ENCODE results near the gene FBXO42. TPM values are rescaled to one million over a fixed set of nuclear protein-coding genes. Genes with fewer than 3 reads are reported as not detected.

FBXO42 gene
- total and polyA plus RNA-seq, 8 donors = 7.4 to 11.9 (median 9.7) TPM

DNA sequence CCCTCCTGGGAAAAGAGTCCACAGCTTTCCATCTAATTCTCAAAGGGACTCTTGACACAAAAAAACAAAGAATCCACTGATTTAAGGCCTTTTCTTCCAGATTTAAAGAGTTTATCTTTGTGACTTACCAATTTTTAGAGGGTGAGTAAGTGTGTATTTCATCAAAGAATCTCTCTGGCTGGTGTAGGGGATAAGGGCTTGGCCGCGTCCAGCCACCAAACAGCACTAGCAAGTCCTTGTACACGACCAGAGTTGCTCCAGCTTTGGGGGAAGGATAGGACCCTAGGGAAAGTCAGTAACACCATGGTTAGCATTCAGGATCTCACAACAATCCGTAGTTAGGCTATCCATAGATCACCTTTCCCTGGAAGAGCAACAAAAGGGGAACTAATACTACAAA is 95.8 kb downstream of the FBXO42 start:
- intact Hi-C loops (cut with DNase I) = no loop called here
- DNase-seq = no peak
- peaks cover 0 to 18% (median 2%) of the 10 kb centered on the region in 3 donors for H3K36me3 ChIP-seq
- H3K4me3 ChIP-seq = no peak overlapping the region
- no peak overlapping the region for H3K27ac ChIP-seq
- H3K4me1 ChIP-seq = peaks cover 0 to 8% (median 0%) of the 10 kb centered on the region in 3 donors
- no peaks in the 10 kb centered on the region for H3K27me3 ChIP-seq
- no peak for ATAC-seq
- no peak for TF ChIP-seq CTCF (IDR thresholded peaks at IDR 0.05)
- WGBS, 2 donors = 87 to 88% methylated on average over 4 of the region's 4 CpGs
- no peaks in the 10 kb centered on the region for H3K9me3 ChIP-seq
- no peak for FAIRE-seq

DNA sequence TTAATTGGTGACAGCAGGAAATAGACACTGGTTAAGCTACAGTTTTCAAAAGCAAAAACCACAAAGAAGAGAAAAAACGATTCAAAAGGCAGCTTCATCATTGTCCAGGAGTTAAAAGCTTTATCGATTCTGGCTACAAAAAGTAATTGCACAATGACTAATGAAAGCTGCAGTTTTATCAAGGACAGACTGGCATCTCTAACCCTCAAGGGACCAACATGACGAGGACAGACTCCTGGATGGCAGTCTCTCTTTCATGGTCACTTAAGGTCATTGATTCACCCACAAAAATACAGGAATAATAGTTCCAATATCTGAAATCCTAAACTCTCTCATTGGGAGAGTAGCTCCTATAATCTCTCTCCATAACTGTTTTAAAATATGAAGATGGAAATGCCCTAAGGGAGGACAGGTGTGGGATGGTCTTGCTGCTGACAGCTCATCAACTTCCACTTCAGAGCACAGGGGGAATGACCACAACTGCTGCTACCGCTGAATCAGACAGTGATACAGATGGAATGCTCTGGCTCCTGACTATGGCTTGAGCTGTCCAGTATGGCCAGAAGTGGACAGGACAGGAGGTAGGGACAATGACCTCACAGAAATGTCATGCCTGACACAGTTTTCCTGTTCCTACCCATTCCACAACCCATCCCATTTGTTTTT is 97.9 kb downstream of the FBXO42 start:
- FAIRE-seq = no peak
- WGBS, 2 donors = 35 to 43% methylated on average over 4 of the region's 4 CpGs
- no peak for TF ChIP-seq CTCF (IDR thresholded peaks at IDR 0.05)
- no peaks in the 10 kb centered on the region for H3K9me3 ChIP-seq
- DNase-seq = no peak
- ATAC-seq = no peak
- H3K36me3 ChIP-seq = peaks cover 0 to 21% (median 10%) of the 10 kb centered on the region in 3 donors
- peaks cover 6 to 19% (median 7%) of the 10 kb centered on the region in 3 donors for H3K4me1 ChIP-seq
- no peaks in the 10 kb centered on the region for H3K27me3 ChIP-seq
- H3K4me3 ChIP-seq = no peak overlapping the region
- H3K27ac ChIP-seq = no peak overlapping the region
- intact Hi-C loops (cut with DNase I) = no loop called here

DNA sequence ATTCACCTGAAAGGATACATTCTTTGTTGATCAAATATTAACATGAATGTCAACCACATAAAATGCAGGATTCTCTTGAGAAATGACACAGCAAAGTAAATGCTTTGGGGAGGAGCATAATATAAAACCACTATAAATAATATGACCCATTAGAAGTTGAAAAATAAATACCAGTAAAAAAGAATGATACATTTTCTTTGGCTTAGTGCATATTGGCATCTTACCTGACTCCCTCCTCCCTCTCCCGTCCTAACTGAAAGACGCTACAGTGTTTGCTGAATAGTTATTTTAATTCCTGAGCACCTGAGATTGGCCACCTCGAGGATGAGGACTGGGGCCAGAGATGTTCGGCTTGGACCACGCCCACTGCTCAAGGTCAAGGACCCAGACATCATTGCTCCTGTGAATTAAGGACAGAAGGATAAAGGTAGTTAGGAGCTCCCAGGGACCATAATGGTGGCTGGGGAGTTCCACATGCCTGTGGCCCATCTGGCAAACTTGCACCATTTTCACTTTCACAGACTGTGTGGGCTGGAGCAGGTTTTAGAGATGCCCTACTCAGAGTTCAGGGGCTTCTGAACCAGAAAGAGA is 98.9 kb downstream of the FBXO42 start:
- intact Hi-C loops (cut with DNase I) = no loop called here
- DNase-seq (no peak), ATAC-seq (no peak), FAIRE-seq (no peak)
- Histone ChIP-seq H3K4me3 (no peak overlapping the region), H3K36me3 (peaks cover 0 to 21% (median 9%) of the 10 kb centered on the region in 3 donors), H3K27ac (no peak overlapping the region), H3K27me3 (no peaks in the 10 kb centered on the region), H3K4me1 (peaks cover 10 to 28% (median 14%) of the 10 kb centered on the region in 3 donors), H3K9me3 (no peaks in the 10 kb centered on the region)
- WGBS, 2 donors = 43 to 47% methylated on average over 5 of the region's 5 CpGs
- TF ChIP-seq CTCF (IDR thresholded peaks at IDR 0.05) = no peak

- H3K4me1 ChIP-seq = peaks cover 10 to 34% (median 19%) of the 10 kb centered on the region in 3 donors
- H3K27ac ChIP-seq = no peak overlapping the region
- FAIRE-seq (no peak), ATAC-seq (no peak), DNase-seq (no peak)
- intact Hi-C loops (cut with DNase I) = no loop called here
- no peak overlapping the region for H3K4me3 ChIP-seq
- no peak for TF ChIP-seq CTCF (IDR thresholded peaks at IDR 0.05)
- WGBS, 2 donors = 90 to 94% methylated on average over 2 of the region's 2 CpGs
- H3K36me3 ChIP-seq = peaks cover 0 to 21% (median 9%) of the 10 kb centered on the region in 3 donors
- H3K27me3 ChIP-seq = no peaks in the 10 kb centered on the region
- no peaks in the 10 kb centered on the region for H3K9me3 ChIP-seq
Measured at GRCh38 chr1:16252912-16253311, 99.4 kb downstream of the FBXO42 start.

- intact Hi-C loops (cut with DNase I) = no loop called here
- no peak for ATAC-seq
- FAIRE-seq = no peak
- H3K4me1 ChIP-seq = peaks cover 22 to 46% (median 27%) of the 10 kb centered on the region in 3 donors
- DNase-seq = no peak
- H3K4me3 ChIP-seq = no peak overlapping the region
- no peak overlapping the region for H3K27ac ChIP-seq
- H3K9me3 ChIP-seq = no peaks in the 10 kb centered on the region
- peaks cover 0 to 21% (median 9%) of the 10 kb centered on the region in 3 donors for H3K36me3 ChIP-seq
- WGBS, 2 donors = 79 to 86% methylated on average over 10 of the region's 10 CpGs
- H3K27me3 ChIP-seq = no peaks in the 10 kb centered on the region
- no peak for TF ChIP-seq CTCF (IDR thresholded peaks at IDR 0.05)
Measured at GRCh38 chr1:16251381-16251780, 100.9 kb downstream of the FBXO42 start.

Data from pancreas (tissue), 10 donors.